Measurements from ENCODE around the gene TMEM11. TPM values are rescaled to one million over a fixed set of nuclear protein-coding genes. Genes with fewer than 3 reads are reported as not detected.

Gene TMEM11, protein sequence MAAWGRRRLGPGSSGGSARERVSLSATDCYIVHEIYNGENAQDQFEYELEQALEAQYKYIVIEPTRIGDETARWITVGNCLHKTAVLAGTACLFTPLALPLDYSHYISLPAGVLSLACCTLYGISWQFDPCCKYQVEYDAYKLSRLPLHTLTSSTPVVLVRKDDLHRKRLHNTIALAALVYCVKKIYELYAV
- total RNA-seq = 10 to 100 TPM; 25.6 to 38.0 (median 33.8) TPM

DNA sequence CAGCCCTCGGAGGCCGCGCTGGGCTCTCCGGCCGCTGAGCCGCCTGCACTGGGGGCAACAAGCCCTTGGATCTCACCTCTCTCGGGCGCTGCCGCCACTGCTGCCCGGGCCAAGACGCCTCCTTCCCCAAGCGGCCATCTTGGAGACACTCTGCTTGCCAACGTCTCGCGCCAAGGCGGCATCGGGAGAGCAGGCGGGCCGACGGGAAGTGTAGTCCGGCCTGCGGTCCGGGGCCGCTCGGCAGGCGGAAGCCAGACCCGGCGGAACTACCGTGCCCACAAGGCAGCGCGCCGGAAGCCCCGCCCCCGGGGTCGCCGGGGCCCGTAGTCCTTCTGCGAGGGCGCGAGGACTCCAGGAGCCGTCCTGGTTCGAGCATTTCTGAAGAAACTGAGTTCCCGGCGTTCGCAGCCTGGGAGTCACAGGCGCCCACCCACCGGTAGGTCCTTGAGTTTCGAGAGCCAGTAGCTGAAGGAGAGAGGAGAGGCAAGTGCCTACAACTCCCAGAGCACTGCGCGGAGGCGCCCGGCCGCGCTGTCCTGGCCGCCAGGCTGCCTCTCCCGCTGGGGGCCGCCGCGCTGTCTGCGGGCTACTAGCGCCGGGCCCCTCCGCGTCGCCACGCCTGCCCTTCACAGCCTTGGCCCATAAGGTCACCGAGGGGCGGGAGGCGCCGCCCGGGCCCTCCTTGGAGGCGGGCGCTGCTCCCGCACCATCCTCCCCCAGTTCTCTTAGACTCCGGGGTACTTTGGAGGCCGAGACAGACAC lies at the start of gene TMEM11:
TMEM11 (minus strand) TSS at position 147 of the 762 bp plus-strand sequence; CDS start at position 138, 9 bp downstream.
- Histone ChIP-seq H3K4me1 (peaks cover 56% of the 10 kb centered on the region), H3K36me3 (no peaks in the 10 kb centered on the region), H3K27ac (peak within 1 kb of the TSS; percentile 98), H3K27me3 (no peaks in the 10 kb centered on the region), H3K4me3 (peak within 1 kb of the TSS; percentile 88), H3K9me3 (no peaks in the 10 kb centered on the region)
- peak; percentile 97 to 98 for DNase-seq (ENCODE audit: low spot score in 2 of 2)
- no CpG with 5 or more reads among the region's 76 CpGs for WGBS
- TF ChIP-seq POLR2AphosphoS5 (IDR thresholded peaks at IDR 0.05) (peak in 2 of 3 donors; percentile 66 to 78), EP300 (IDR thresholded peaks at IDR 0.05) (no peak), POLR2A (IDR thresholded peaks at IDR 0.05) (peak in 1 of 2 donors; percentile 15)
- TF ChIP-seq, protein P1, sequence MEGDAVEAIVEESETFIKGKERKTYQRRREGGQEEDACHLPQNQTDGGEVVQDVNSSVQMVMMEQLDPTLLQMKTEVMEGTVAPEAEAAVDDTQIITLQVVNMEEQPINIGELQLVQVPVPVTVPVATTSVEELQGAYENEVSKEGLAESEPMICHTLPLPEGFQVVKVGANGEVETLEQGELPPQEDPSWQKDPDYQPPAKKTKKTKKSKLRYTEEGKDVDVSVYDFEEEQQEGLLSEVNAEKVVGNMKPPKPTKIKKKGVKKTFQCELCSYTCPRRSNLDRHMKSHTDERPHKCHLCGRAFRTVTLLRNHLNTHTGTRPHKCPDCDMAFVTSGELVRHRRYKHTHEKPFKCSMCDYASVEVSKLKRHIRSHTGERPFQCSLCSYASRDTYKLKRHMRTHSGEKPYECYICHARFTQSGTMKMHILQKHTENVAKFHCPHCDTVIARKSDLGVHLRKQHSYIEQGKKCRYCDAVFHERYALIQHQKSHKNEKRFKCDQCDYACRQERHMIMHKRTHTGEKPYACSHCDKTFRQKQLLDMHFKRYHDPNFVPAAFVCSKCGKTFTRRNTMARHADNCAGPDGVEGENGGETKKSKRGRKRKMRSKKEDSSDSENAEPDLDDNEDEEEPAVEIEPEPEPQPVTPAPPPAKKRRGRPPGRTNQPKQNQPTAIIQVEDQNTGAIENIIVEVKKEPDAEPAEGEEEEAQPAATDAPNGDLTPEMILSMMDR (IDR thresholded peaks at IDR 0.05) = peak in 1 of 2 donors; percentile 25

DNA sequence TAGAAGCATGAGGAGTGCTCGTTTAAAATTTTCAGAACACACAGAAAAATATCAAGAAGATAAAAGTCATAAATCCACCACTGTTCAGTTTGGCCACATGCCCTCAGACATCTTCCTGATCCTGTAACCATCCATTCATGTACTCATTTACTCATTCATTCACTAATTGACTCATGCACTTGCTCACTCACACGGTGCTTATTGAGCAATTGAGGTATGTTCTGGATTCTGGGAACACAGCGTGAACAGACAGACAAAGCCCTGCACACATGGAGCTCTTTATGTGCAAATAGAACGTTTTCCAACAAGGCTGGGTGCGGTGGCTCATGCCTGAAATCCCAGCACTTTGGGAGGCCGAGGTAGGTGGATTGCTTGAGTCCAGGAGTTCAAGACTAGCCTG lies 49.4 kb upstream of the TMEM11 start:
- no peak for DNase-seq (ENCODE audit: low spot score in 2 of 2)
- no peaks in the 10 kb centered on the region for H3K27me3 ChIP-seq
- H3K36me3 ChIP-seq = no peaks in the 10 kb centered on the region
- no peak overlapping the region for H3K27ac ChIP-seq
- H3K4me1 ChIP-seq = peaks cover 7% of the 10 kb centered on the region
- H3K4me3 ChIP-seq = no peak overlapping the region
- no peak for TF ChIP-seq POLR2AphosphoS5 (IDR thresholded peaks at IDR 0.05)
- TF ChIP-seq, protein P1 (IDR thresholded peaks at IDR 0.05) = no peak
- no peak for TF ChIP-seq EP300 (IDR thresholded peaks at IDR 0.05)
- TF ChIP-seq POLR2A (IDR thresholded peaks at IDR 0.05) = no peak
- WGBS = 46% methylated on average over 6 of the region's 6 CpGs
- no peaks in the 10 kb centered on the region for H3K9me3 ChIP-seq

DNA sequence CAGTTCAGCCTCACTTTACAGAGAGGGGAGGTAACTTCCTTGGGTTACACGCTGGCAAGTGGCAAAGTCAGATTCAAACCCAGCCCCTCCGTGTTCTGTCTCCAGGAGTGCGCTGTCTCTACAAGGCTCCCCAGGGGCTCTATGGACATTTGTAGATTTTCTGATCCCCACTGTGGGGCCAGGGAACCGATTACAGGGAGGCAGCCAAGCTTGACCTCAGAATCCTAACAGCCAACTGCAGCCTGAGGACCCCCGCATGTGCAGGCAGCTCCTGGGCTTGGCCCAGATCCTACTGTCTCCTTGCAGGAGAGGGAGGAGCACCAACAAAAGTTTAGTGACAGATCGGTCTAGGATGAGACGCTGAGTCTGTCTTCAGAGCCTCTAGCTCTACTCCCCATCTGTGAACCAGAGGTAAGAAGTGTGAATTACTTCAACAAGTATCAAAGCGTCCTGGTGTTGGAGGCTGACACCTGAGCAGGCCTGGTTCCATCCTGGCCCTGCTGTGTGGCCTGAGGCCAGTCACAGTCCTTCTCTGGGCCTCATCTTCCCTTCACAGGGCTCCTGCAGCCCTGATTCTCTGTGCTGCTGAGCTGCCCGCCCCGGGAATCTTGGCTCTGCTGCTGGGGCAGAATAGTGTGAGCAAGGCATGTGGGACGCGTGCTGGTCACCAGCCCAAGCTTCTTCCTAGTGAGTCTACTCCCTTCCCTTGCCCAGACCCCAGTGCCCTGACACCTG lies 48.5 kb upstream of the TMEM11 start:
- Histone ChIP-seq H3K27me3 (no peaks in the 10 kb centered on the region), H3K4me3 (no peak overlapping the region), H3K36me3 (no peaks in the 10 kb centered on the region), H3K27ac (no peak overlapping the region), H3K4me1 (peaks cover 2% of the 10 kb centered on the region), H3K9me3 (no peaks in the 10 kb centered on the region)
- TF ChIP-seq POLR2A (IDR thresholded peaks at IDR 0.05) = no peak
- TF ChIP-seq, protein P1 (IDR thresholded peaks at IDR 0.05) = no peak
- no peak for DNase-seq (ENCODE audit: low spot score in 2 of 2)
- WGBS = 85% methylated on average over 11 of the region's 12 CpGs

DNA sequence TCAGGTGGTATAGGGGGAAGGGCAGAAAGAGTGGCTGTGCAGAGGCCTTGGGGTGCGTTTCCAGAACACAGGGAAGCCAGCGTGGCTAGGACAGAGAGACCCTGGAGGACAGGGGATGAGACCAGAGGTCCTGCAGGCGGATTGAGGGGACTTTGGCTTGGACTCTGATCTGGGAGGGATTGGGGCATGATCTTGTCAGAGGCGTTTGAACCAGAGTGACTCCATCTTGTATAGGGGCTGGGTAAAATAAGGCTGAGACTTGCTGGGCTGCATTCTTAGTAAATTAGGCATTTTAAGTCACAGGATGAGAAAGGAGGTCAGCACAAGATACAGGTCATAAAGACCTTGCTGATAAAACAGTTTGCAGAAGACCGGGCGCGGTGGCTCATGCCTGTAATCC lies 44.6 kb upstream of the TMEM11 start:
- H3K36me3 ChIP-seq = no peaks in the 10 kb centered on the region
- no peak for DNase-seq (ENCODE audit: low spot score in 2 of 2)
- H3K4me1 ChIP-seq = peaks cover 8% of the 10 kb centered on the region
- H3K27me3 ChIP-seq = no peaks in the 10 kb centered on the region
- H3K9me3 ChIP-seq = no peaks in the 10 kb centered on the region
- 91% methylated on average over 7 of the region's 7 CpGs for WGBS
- H3K27ac ChIP-seq = no peak overlapping the region
- H3K4me3 ChIP-seq = no peak overlapping the region
- TF ChIP-seq POLR2AphosphoS5 (IDR thresholded peaks at IDR 0.05) = no peak
- TF ChIP-seq, protein P1 (IDR thresholded peaks at IDR 0.05) = no peak
- TF ChIP-seq POLR2A (IDR thresholded peaks at IDR 0.05) = no peak
